Measurements from ENCODE around the gene NBPF14. TPM values are rescaled to one million over a fixed set of nuclear protein-coding genes. Genes with fewer than 3 reads are reported as not detected.
"Not testable (repeated sequence)": the region's sequence is repeated elsewhere in the genome, so short reads cannot be mapped to it uniquely, and the experiment has no call there.

NBPF14 gene
- 12.9 to 15.4 TPM (median 13.2 TPM) in 3 replicates for total RNA-seq (2021)
- Bru-seq, nascent RNA: percentile 48 among the genes with signal in this experiment
- long read RNA-seq, experiment 1, partial matches to known transcripts: 13 of 23 reads
- long read RNA-seq, experiment 1, other reads (novel, unspliced or antisense): 10 of 23 reads
- long read RNA-seq, experiment 2, partial matches to known transcripts: 3 of 10 reads
- long read RNA-seq, experiment 2, other reads (novel, unspliced or antisense): 6 of 10 reads
- long read RNA-seq, experiment 3: 0 reads

- ATAC-seq; H3K27ac Mint-ChIP-seq; POLR2A ChIA-PET; DNase-seq (ENCODE audit: low spot score); H3K4me3 Mint-ChIP-seq; H3K36me3 Mint-ChIP-seq; CTCF ChIA-PET; H3K27me3 Mint-ChIP-seq (ENCODE audit: low read depth); H3K4me1 Mint-ChIP-seq; H3K9me3 Mint-ChIP-seq: not testable (repeated sequence)
Observed at GRCh38 chr1:148595911-148596310, at the start of gene NBPF14. TSS of gene NBPF14 (minus strand) at chr1:148596011. CDS start at chr1:148595717, 294 bp downstream.

GRCh38 chr1:148625451-148625850 lies 29.6 kb upstream of the NBPF14 start:
- not testable (repeated sequence) for ATAC-seq, H3K27ac Mint-ChIP-seq, H3K9me3 Mint-ChIP-seq

GRCh38 chr1:148618216-148618615 lies 22.4 kb upstream of the NBPF14 start:
- not testable (repeated sequence) for DNase-seq (ENCODE audit: low spot score); ATAC-seq; H3K9me3 Mint-ChIP-seq

More at GRCh38 chr1:148625451-148625850, 29.6 kb upstream of the NBPF14 start:
- DNase-seq (ENCODE audit: low spot score); CTCF ChIA-PET; H3K27me3 Mint-ChIP-seq (ENCODE audit: low read depth); H3K4me3 Mint-ChIP-seq; H3K36me3 Mint-ChIP-seq; H3K4me1 Mint-ChIP-seq; POLR2A ChIA-PET: not testable (repeated sequence)

GRCh38 chr1:148605266-148605665 lies 9.5 kb upstream of the NBPF14 start:
- H3K36me3 Mint-ChIP-seq; ATAC-seq; DNase-seq (ENCODE audit: low spot score); H3K4me1 Mint-ChIP-seq; H3K27me3 Mint-ChIP-seq (ENCODE audit: low read depth); H3K27ac Mint-ChIP-seq; H3K4me3 Mint-ChIP-seq; H3K9me3 Mint-ChIP-seq; CTCF ChIA-PET; POLR2A ChIA-PET: not testable (repeated sequence)

More at GRCh38 chr1:148618216-148618615, 22.4 kb upstream of the NBPF14 start:
- H3K36me3 Mint-ChIP-seq; POLR2A ChIA-PET; CTCF ChIA-PET; H3K27me3 Mint-ChIP-seq (ENCODE audit: low read depth); H3K4me1 Mint-ChIP-seq; H3K4me3 Mint-ChIP-seq; H3K27ac Mint-ChIP-seq: not testable (repeated sequence)

GRCh38 chr1:148595360-148595759 lies 451 bp downstream of the NBPF14 start:
- H3K27me3 Mint-ChIP-seq (ENCODE audit: low read depth); H3K4me3 Mint-ChIP-seq; CTCF ChIA-PET; POLR2A ChIA-PET; H3K9me3 Mint-ChIP-seq; H3K36me3 Mint-ChIP-seq; H3K27ac Mint-ChIP-seq; DNase-seq (ENCODE audit: low spot score); H3K4me1 Mint-ChIP-seq; ATAC-seq: not testable (repeated sequence)

- H3K27me3 Mint-ChIP-seq (ENCODE audit: low read depth); DNase-seq (ENCODE audit: low spot score); H3K9me3 Mint-ChIP-seq; H3K27ac Mint-ChIP-seq; CTCF ChIA-PET; H3K4me1 Mint-ChIP-seq; H3K36me3 Mint-ChIP-seq; H3K4me3 Mint-ChIP-seq; ATAC-seq; POLR2A ChIA-PET: not testable (repeated sequence)
Observed at GRCh38 chr1:148591098-148591497, 4.7 kb downstream of the NBPF14 start.

- H3K9me3 Mint-ChIP-seq, POLR2A ChIA-PET, CTCF ChIA-PET: not testable (repeated sequence)
Observed at GRCh38 chr1:148532158-148532557, 63.7 kb downstream of the NBPF14 start.

GRCh38 chr1:148529101-148529567 lies 66.7 kb downstream of the NBPF14 start:
- H3K9me3 Mint-ChIP-seq; ATAC-seq; POLR2A ChIA-PET; H3K27ac Mint-ChIP-seq; H3K36me3 Mint-ChIP-seq; H3K4me1 Mint-ChIP-seq; CTCF ChIA-PET; H3K27me3 Mint-ChIP-seq (ENCODE audit: low read depth): not testable (repeated sequence)
- H3K4me3 Mint-ChIP-seq: peak overlapping the region; percentile 65
- TF ChIP-seq EMX1 (CRISPR knock-in tag; IDR thresholded peaks at IDR 0.05): 0 out of 2 replicates have a peak, but pooled peaks have one; percentile 28
- peak; percentile 72 for DNase-seq (ENCODE audit: low spot score)

More at GRCh38 chr1:148532158-148532557, 63.7 kb downstream of the NBPF14 start:
- H3K36me3 Mint-ChIP-seq; H3K27me3 Mint-ChIP-seq (ENCODE audit: low read depth); H3K4me3 Mint-ChIP-seq; H3K4me1 Mint-ChIP-seq; ATAC-seq; H3K27ac Mint-ChIP-seq: not testable (repeated sequence)
- peak; percentile 13 for DNase-seq (ENCODE audit: low spot score)

GRCh38 chr1:148528591-148528990 lies 67.2 kb downstream of the NBPF14 start:
- H3K4me1 Mint-ChIP-seq; DNase-seq (ENCODE audit: low spot score); H3K27ac Mint-ChIP-seq; CTCF ChIA-PET; POLR2A ChIA-PET; H3K9me3 Mint-ChIP-seq; H3K36me3 Mint-ChIP-seq; H3K27me3 Mint-ChIP-seq (ENCODE audit: low read depth); ATAC-seq: not testable (repeated sequence)
- peak overlapping the region; percentile 65 for H3K4me3 Mint-ChIP-seq

GRCh38 chr1:148526587-148526986 lies 69.2 kb downstream of the NBPF14 start:
- ATAC-seq; H3K27ac Mint-ChIP-seq; DNase-seq (ENCODE audit: low spot score); CTCF ChIA-PET; H3K9me3 Mint-ChIP-seq; H3K36me3 Mint-ChIP-seq; H3K27me3 Mint-ChIP-seq (ENCODE audit: low read depth); POLR2A ChIA-PET; H3K4me1 Mint-ChIP-seq; H3K4me3 Mint-ChIP-seq: not testable (repeated sequence)

- H3K9me3 Mint-ChIP-seq; DNase-seq (ENCODE audit: low spot score); CTCF ChIA-PET; ATAC-seq; H3K27me3 Mint-ChIP-seq (ENCODE audit: low read depth); H3K27ac Mint-ChIP-seq; H3K4me1 Mint-ChIP-seq; H3K36me3 Mint-ChIP-seq: not testable (repeated sequence)
- POLR2A ChIA-PET: interaction anchor here (0.6 to 1.4 kb wide), 5 partner anchors 134 to 260 kb away, joined by 3 to 10 read pairs (median 8); no protein-coding TSS in a partner anchor
- H3K4me3 Mint-ChIP-seq: peak overlapping the region; percentile 74
Observed at GRCh38 chr1:148523205-148524144, 72.3 kb downstream of the NBPF14 start.
